Small intestine (tissue), 7 donors: ENCODE results near the gene LAMB2. TPM values are rescaled to one million over a fixed set of nuclear protein-coding genes. Genes with fewer than 3 reads are reported as not detected.

Experiments used
- DNase-seq, 2 donors: peaks; one replicate each; pipeline versions ENCODE4 v3.0.0 to v3.0.0-alpha.2; 2013
- FAIRE-seq: peaks from 2 replicates; lab custom pipeline; 2012; peaks lifted over from hg19 to GRCh38; lab: Jason Lieb, UNC
- H3K27ac ChIP-seq, 3 donors: one replicate each; pipeline ENCODE4 v1.5.1; 2013; ENCODE audit warnings: low read length in 2 of 3, mild to moderate bottlenecking in 2 of 3, control low read depth in 1 of 3, inconsistent platforms in 1 of 3, low read depth in 1 of 3, moderate library complexity in 1 of 3
- H3K27me3 ChIP-seq, 3 donors: one replicate each; pipeline ENCODE4 v1.6.1; 2013; ENCODE audit warnings: low read length in 3 of 3, inconsistent platforms in 1 of 3; ENCODE audit not compliant: control insufficient read depth in 3 of 3, insufficient read depth in 3 of 3
- H3K36me3 ChIP-seq, 3 donors: one replicate each; pipeline ENCODE4 v1.6.1; 2013; ENCODE audit warnings: low read length in 3 of 3, inconsistent platforms in 1 of 3, low read depth in 1 of 3, mild to moderate bottlenecking in 1 of 3, moderate library complexity in 1 of 3; ENCODE audit not compliant: control insufficient read depth in 3 of 3, insufficient read depth in 2 of 3
- H3K4me1 ChIP-seq, 3 donors: one replicate each; pipeline ENCODE4 v1.6.1; 2013; ENCODE audit warnings: low read length in 2 of 3, inconsistent platforms in 1 of 3, low read depth in 1 of 3, mild to moderate bottlenecking in 1 of 3, moderate library complexity in 1 of 3; ENCODE audit not compliant: control insufficient read depth in 3 of 3, insufficient read depth in 2 of 3
- H3K4me3 ChIP-seq, 3 donors: one replicate each; pipeline ENCODE4 v1.5.1; 2013; ENCODE audit warnings: low read length in 3 of 3, control low read depth in 1 of 3, inconsistent platforms in 1 of 3, low read depth in 1 of 3, mild to moderate bottlenecking in 1 of 3, moderate library complexity in 1 of 3
- H3K9me3 ChIP-seq, 2 donors: one replicate each; pipeline ENCODE4 v1.6.1; 2013; ENCODE audit warnings: low read depth in 1 of 2, low read length in 1 of 2; ENCODE audit not compliant: control insufficient read depth in 2 of 2, insufficient read depth in 1 of 2
- WGBS, 3 donors: extraction: QIAGEN DNeasy Blood & Tissue Kit; methylation state at CpG; one replicate each; pipeline ENCODE4 v1.1.7; 2013; 5-methylcytosine and 5-hydroxymethylcytosine counted together
- polyA plus RNA-seq, 4 donors: library from polyadenylated mRNA; stranded (reverse) in 3 of 4; unstranded in 1 of 4; fragments of 200-250 nt in 3 of 4; fragments of 120-200 nt in 1 of 4; gene quantifications; one replicate each; pipeline versions ENCODE4 v1.2.1 to v1.2.3, GENCODE V29; 2013
- donor health status: healthy with polysubstance abuse.
- donor health status: control.
- donor health status: control.
- donor health status: Bipolar disorder and iron deficiency.
- donor health status: healthy.

LAMB2 gene
- polyA plus RNA-seq, 4 donors, result 124 to 598 (median 246) TPM

DNA sequence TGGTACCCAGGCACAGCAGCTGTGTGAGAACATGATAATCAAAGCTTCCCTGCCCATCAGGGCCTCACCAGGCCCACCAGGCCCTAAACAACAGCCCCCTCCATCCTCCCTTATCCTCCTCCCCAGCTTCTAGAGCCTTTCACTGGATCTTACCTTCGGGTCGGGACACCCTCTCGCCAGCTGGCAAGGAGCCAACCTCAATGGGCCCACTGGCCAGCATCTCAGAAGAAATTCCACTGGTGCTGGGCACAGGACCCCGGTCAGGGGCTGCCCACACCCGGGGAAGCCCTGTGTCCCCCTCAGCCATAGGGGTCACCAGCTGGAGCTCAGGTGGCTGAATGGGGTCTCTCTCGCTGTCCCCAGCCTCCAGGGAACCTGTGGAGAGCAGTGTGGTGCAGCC lies 21.5 kb downstream of the LAMB2 start:
- Histone ChIP-seq H3K9me3 (no peaks in the 10 kb centered on the region), H3K27me3 (no peaks in the 10 kb centered on the region), H3K36me3 (peaks cover 24 to 95% (median 50%) of the 10 kb centered on the region in 3 donors), H3K4me1 (peaks cover 0 to 6% (median 0%) of the 10 kb centered on the region in 3 donors), H3K4me3 (no peak overlapping the region), H3K27ac (no peak overlapping the region)
- WGBS, 3 donors, result 75 to 86% (median 80%) methylated on average over 6 of the region's 6 CpGs
- DNase-seq, result no peak
- no peak for FAIRE-seq

DNA sequence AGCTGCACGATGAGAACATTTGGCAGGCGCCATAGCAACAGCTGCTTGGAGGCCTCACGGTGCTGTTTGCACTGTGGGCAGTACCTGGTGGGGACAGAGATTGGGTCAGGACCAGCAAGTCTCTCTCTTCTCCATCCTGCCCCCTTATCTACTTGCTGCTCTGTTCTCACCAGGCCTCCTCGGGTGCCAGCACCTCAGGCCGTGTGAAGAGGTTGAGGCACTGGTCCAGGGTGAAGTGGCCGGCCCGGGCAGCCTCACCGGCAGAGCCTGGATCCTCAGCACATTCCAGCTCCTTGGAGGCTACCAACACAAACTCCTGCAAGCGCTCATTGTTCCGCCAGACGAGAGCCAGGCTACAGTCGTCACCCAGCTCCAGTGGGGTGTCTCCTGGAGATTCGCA lies 22.1 kb downstream of the LAMB2 start:
- no peaks in the 10 kb centered on the region for H3K9me3 ChIP-seq
- FAIRE-seq, result no peak

DNA sequence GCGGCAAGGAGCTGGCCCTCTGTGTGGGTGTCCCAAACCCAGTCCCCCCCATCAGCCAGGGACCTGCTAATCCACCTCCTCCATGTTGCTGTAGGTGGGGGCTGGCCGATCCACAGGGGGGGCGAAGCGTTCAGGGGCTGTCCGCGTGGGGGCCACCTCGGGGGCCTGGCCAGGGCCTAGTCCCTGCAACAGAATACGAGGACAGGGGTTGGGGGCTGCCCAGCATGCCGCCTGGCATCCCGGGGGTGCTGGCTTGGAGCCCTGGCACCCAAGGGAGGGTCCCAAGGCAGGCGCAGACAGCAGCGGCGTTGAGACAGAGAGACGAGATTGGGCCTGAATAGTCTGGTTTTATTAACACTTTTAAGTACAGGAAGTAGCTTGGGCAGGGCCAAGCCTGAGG lies 24.5 kb downstream of the LAMB2 start:
- no peak for DNase-seq
- Histone ChIP-seq H3K27me3 (no peaks in the 10 kb centered on the region), H3K4me1 (peaks cover 0 to 15% (median 2%) of the 10 kb centered on the region in 3 donors), H3K36me3 (peaks cover 15 to 70% (median 30%) of the 10 kb centered on the region in 3 donors), H3K9me3 (no peaks in the 10 kb centered on the region), H3K27ac (peak overlapping the region in 2 of 3 donors; percentile 46 to 48), H3K4me3 (no peak overlapping the region)
- FAIRE-seq, result no peak
- 58 to 79% (median 72%) methylated on average over 13 to 14 of the region's 14 CpGs for WGBS, 3 donors

More for the DNA sequence above, 22.1 kb downstream of the LAMB2 start:
- Histone ChIP-seq H3K4me1 (peaks cover 0 to 6% (median 0%) of the 10 kb centered on the region in 3 donors), H3K4me3 (no peak overlapping the region), H3K27me3 (no peaks in the 10 kb centered on the region), H3K27ac (no peak overlapping the region), H3K36me3 (peaks cover 20 to 89% (median 49%) of the 10 kb centered on the region in 3 donors)
- DNase-seq, result no peak
- WGBS, 3 donors, result 90 to 93% (median 91%) methylated on average over 13 of the region's 13 CpGs

DNA sequence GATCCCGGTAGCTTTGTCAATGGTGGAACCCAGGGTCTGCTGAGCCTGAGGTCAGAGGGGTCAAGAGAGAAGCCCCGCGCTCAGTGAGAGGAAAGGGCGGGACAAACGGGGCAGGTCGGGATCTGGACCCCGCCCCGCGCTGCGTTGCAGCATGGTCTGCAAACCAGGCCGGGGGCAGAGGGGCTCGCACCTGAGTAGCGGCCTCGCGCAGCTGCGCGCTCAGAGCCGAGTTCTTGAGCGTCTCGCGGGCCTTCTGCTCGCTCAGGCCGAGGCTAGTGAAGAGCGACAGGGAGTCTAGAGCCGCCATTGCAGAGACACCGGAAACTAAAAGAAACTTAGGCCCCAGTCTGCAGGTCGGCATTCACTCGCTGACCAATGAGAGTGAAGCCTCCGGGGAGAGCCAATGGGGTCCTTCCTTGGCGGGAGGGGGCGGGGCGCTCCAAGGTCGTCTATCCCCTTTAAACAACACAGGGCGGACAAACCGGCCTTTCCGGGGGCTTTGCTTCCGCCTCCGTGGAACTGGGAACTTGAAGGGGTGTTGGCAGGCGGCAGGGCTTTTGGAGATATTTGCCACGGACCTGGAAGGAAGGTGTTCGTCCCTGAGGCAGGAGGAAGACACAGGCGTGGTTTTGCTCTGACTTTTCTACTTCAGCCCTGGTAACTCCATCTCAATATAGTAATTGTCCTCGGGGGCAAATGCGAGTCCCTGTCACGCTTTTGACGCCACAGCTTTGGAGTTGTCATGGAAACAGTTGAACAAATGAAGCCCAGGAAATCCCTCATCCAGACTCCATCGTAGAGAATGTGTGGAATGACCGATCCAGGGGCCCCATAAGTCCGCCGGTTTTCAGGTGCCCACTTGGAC lies 28.2 kb downstream of the LAMB2 start, which contains the start of gene QARS1:
TSS of gene QARS1 (minus strand) at position 331 of the 865 bp plus-strand sequence. CDS start at position 307, 24 bp downstream.
- peak; percentile 95 to 96 for DNase-seq
- 1 to 4% (median 4%) methylated on average over 47 to 50 of the region's 50 CpGs for WGBS, 3 donors
- Histone ChIP-seq H3K27me3 (no peaks in the 10 kb centered on the region), H3K27ac (peak within 1 kb of the TSS; percentile 74 to 94 (median 76)), H3K9me3 (no peaks in the 10 kb centered on the region), H3K36me3 (peaks cover 8 to 71% (median 17%) of the 10 kb centered on the region in 3 donors), H3K4me1 (peaks cover 0 to 18% (median 2%) of the 10 kb centered on the region in 3 donors), H3K4me3 (peak within 1 kb of the TSS; percentile 83 to 95 (median 83))
- FAIRE-seq, result no peak

DNA sequence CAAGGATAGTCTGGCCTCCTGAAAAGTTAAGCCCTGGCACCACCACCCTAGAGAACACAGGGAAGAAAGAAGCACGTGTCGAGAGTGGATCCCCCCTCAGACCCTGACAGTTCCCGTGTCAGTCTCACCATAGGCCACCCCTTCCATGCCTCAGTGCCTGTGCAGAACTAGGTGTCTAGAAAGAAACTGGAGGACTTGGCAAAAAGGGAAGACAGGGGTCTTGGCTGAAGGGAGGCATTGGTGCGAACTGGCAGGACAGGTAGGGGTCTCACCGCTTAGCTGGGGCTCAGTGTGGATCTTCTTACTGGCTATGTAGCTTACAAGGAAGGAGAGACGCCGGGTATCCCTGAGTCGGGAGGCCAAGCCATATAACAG lies 28.8 kb downstream of the LAMB2 start:
- peak overlapping the region; percentile 74 to 93 (median 76) for H3K27ac ChIP-seq
- H3K9me3 ChIP-seq, result no peaks in the 10 kb centered on the region
- H3K27me3 ChIP-seq, result no peaks in the 10 kb centered on the region
- peaks cover 0 to 18% (median 2%) of the 10 kb centered on the region in 3 donors for H3K4me1 ChIP-seq
- H3K4me3 ChIP-seq, result peak overlapping the region; percentile 83 to 95 (median 83)
- peaks cover 6 to 71% (median 17%) of the 10 kb centered on the region in 3 donors for H3K36me3 ChIP-seq
- DNase-seq, result no peak
- WGBS, 3 donors, result 0 to 4% (median 2%) methylated on average over 8 of the region's 8 CpGs
- FAIRE-seq, result no peak

DNA sequence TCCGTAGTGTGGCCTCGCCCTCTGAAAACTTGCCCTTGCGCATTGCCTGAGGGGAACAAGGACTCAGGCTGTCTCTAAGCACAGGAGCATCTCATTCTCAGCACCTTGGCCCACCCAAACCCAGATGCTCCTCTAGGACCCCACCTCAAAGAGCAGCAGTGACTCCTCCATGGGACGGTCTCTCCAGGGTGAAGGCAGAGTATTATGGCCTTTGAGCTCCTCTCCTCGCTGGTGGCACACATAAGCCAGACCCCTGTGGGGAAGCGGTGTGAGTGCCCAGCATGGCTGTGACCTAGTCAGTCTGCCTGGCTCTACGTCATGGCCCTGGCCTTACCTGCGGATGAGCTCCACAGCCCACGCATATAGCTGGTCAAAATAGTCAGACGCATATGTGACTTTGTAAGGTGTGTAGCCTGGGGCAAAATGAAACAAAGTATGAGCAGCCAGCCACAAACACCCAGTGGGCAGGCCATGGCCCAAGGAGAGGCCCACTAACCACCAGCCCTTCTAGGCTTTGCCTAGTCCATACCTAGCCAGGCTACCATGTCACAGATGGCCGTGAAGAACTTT lies 32.7 kb downstream of the LAMB2 start:
- peaks cover 0 to 11% (median 2%) of the 10 kb centered on the region in 3 donors for H3K4me1 ChIP-seq
- no peak overlapping the region for H3K4me3 ChIP-seq
- no peaks in the 10 kb centered on the region for H3K27me3 ChIP-seq
- DNase-seq, result no peak
- peaks cover 13 to 80% (median 25%) of the 10 kb centered on the region in 3 donors for H3K36me3 ChIP-seq
- WGBS, 3 donors, result 92 to 94% (median 93%) methylated on average over 11 of the region's 11 CpGs
- H3K9me3 ChIP-seq, result no peaks in the 10 kb centered on the region
- no peak overlapping the region for H3K27ac ChIP-seq
- no peak for FAIRE-seq

DNA sequence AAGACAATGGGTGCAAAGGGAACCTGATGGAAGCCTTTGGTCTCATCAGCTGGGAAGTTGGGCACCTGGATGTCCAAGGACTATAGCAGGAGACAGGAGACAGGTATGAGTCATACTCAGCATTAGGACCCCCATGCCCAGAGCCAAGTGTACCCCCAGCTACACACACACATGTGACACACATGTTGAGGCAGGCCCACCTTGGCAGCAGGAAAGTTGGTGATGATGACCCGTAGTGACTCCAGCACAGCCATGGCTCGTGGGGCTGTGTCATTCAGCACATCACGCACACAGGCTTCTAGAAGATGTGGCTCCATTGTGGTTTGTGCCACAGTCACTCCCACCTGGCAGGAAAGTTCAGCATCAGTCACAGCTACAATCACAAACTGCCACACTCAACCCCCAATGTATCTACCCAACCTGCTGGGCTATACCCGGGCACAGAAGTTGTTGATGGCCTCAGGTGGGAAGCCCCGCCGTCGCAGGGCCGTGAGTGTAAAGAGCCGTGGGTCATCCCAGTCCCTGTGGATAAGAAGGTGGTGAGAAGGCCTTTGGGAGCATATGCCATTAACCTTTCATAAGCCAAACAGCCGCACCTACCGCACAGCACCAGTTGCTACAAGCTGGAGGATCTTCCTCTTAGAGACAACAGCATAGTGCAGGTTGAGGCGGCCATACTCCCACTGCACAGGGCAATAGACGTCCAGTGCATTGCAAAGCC lies 33.8 kb downstream of the LAMB2 start:
- DNase-seq (no peak), FAIRE-seq (no peak)
- Histone ChIP-seq H3K27ac (no peak overlapping the region), H3K27me3 (no peaks in the 10 kb centered on the region), H3K9me3 (no peaks in the 10 kb centered on the region), H3K36me3 (peaks cover 13 to 80% (median 25%) of the 10 kb centered on the region in 3 donors), H3K4me3 (no peak overlapping the region), H3K4me1 (peaks cover 0 to 17% (median 2%) of the 10 kb centered on the region in 3 donors)
- 92 to 94% (median 93%) methylated on average over 13 of the region's 13 CpGs for WGBS, 3 donors

DNA sequence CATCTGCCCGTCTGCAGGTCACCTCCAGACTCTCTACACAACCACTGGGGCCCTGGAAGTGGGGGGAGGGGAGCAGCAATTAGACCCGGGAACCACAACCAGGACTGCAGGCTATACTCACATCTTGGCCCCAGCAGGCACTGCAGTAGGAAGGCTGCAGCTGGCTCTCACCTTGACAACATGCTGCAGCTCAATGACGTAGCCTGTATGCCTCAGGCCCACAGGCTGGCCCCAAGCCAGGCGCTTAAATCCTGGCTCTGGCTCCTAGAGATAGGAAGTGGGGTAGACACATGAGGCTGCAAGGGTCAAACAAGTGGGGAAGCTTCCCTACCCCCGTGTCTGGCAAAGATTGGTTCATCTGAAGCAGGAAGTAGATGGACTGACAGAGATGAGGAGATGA lies 34.4 kb downstream of the LAMB2 start:
- peaks cover 0 to 13% (median under 1%) of the 10 kb centered on the region in 3 donors for H3K4me1 ChIP-seq
- H3K9me3 ChIP-seq, result no peaks in the 10 kb centered on the region
- no peak overlapping the region for H3K27ac ChIP-seq
- DNase-seq (no peak), FAIRE-seq (no peak)
- peaks cover 13 to 76% (median 25%) of the 10 kb centered on the region in 3 donors for H3K36me3 ChIP-seq
- H3K27me3 ChIP-seq, result no peaks in the 10 kb centered on the region
- no peak overlapping the region for H3K4me3 ChIP-seq
- WGBS, 3 donors, result 42 to 52% (median 49%) methylated on average over 5 of the region's 5 CpGs
